ENCODE results near the gene LDLRAD1. TPM values are rescaled to one million over a fixed set of nuclear protein-coding genes. Genes with fewer than 3 reads are reported as not detected.
A peak's percentile ranks its signal among the peaks of the same experiment; 100 is the strongest.

Gene LDLRAD1
- polyA plus RNA-seq, 1 experiment = not detected

DNA sequence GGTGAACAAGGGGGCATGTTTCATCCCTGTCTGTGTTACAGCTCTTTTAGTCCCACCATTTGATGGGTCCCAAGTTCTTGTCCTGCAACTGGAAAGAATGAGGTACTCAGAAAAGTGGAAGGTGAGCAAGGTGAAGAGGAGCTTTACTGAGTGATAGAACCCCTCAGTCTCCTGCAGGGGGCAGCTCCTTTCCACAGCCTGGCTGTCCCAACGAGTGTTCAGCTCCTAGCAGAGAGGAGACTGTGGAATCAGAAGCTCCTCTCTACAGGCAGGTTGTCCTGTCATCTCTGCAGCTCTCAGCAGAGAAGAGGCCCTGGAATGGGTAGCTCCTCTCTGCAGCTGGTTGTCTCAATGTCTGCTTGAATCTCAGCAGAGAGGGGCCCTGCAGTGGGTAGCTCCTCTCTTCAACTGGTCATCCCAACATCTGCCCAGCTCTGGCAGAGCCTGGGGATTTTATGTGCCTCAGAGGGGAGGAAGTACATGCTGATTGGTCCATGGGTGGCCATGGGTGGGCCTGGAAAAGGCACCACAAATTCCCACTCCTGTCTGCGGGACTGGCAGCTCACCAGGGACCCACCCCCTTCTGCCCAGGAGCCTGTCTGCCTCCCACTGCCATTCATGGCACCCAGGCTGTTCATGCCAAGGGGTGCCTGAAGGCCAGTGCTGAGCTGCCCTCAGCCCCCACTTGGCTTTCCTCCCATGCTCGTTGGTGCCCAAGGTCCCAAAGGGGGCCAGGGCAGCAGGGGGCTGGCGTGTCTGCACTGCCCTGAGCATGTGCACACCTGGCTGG, 25.7 kb downstream of the LDLRAD1 start:
- peaks cover 17% of the 10 kb centered on the region for H3K9me3 ChIP-seq (ENCODE audit: control insufficient read depth, insufficient read depth, low read length)
- no peaks in the 10 kb centered on the region for H3K27me3 ChIP-seq (ENCODE audit: control insufficient read depth, insufficient read depth, low read length)
- no peak for DNase-seq (ENCODE audit: low read depth, low spot score)
- ChIA-PET POLR2A (no interaction called here), CTCF (no interaction called here)
- TF ChIP-seq, protein P1, sequence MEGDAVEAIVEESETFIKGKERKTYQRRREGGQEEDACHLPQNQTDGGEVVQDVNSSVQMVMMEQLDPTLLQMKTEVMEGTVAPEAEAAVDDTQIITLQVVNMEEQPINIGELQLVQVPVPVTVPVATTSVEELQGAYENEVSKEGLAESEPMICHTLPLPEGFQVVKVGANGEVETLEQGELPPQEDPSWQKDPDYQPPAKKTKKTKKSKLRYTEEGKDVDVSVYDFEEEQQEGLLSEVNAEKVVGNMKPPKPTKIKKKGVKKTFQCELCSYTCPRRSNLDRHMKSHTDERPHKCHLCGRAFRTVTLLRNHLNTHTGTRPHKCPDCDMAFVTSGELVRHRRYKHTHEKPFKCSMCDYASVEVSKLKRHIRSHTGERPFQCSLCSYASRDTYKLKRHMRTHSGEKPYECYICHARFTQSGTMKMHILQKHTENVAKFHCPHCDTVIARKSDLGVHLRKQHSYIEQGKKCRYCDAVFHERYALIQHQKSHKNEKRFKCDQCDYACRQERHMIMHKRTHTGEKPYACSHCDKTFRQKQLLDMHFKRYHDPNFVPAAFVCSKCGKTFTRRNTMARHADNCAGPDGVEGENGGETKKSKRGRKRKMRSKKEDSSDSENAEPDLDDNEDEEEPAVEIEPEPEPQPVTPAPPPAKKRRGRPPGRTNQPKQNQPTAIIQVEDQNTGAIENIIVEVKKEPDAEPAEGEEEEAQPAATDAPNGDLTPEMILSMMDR (IDR thresholded peaks at IDR 0.05; ENCODE audit: low read depth, low read length) = no peak; the same call in 1 of the 2 replicates
- H3K27ac ChIP-seq (ENCODE audit: low read depth, low read length) = no peak overlapping the region
- H3K4me3 ChIP-seq (ENCODE audit: low read depth, low read length) = no peak overlapping the region

DNA sequence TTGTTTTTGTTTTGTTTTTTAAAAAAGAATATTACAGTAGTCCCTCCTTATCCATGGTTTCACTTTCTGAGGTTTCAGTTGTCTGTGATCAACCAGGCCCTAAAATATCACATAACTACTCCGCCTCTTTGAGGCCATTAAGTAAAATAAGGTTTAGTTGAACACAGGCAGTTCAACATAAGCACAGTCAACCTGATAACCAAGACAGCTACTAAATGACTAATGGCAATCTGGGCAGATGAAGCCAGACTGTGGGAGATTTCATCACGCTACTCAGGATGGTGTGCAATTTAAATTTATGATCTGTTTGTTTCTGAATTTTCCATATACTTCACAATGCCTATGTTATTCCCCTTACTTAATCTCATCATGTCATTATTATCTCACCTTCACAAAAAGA, 30.1 kb downstream of the LDLRAD1 start:
- no peak for DNase-seq (ENCODE audit: low read depth, low spot score)

DNA sequence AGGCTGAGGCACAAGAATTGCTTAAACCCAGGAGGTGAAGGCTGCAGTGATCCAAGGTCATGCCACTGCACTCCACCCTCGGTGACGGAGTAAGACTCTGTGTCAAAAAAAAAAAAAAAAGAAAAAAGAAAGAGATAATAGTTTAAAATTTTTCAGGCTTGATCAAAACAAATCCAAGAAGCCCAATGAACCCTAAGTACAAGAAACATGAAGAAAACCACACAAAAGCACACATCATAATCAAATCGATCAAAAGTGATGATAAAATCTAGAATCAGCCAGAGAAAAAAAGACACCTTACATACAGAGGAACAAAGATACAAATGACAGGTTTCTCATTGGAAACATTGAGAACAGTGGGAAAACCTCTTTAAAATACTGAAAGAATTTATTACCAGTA, 31.5 kb downstream of the LDLRAD1 start:
- ChIA-PET CTCF (no interaction called here), POLR2A (no interaction called here)
- H3K4me3 ChIP-seq (ENCODE audit: low read depth, low read length) = no peak overlapping the region

More for the DNA sequence above, 30.1 kb downstream of the LDLRAD1 start:
- ChIA-PET CTCF (no interaction called here), POLR2A (no interaction called here)
- H3K27me3 ChIP-seq (ENCODE audit: control insufficient read depth, insufficient read depth, low read length) = no peaks in the 10 kb centered on the region
- peaks cover 15% of the 10 kb centered on the region for H3K9me3 ChIP-seq (ENCODE audit: control insufficient read depth, insufficient read depth, low read length)
- no peak overlapping the region for H3K4me3 ChIP-seq (ENCODE audit: low read depth, low read length)
- TF ChIP-seq, protein P1 (IDR thresholded peaks at IDR 0.05; ENCODE audit: low read depth, low read length) = no peak
- no peak overlapping the region for H3K27ac ChIP-seq (ENCODE audit: low read depth, low read length)

DNA sequence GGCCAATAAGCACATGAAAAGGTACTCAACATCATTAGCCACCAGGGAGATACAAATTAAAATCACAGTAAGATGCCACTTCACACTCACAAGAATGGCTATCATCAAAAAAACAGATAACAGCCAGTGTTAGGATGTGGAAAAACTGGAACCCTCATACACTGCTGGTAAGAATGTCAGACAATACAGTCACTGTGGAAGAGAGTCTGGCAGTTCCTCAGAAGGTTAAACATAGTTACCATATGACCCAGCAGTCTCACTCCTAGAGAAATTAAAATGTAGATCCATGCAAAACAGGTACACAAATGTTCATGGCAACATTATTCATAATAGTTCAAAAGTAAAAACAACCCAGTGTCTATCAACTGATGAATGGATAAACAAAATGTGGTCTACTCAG, 33.3 kb downstream of the LDLRAD1 start:
- Histone ChIP-seq H3K27me3 (ENCODE audit: control insufficient read depth, insufficient read depth, low read length) (no peaks in the 10 kb centered on the region), H3K27ac (ENCODE audit: low read depth, low read length) (no peak overlapping the region), H3K9me3 (ENCODE audit: control insufficient read depth, insufficient read depth, low read length) (no peaks in the 10 kb centered on the region), H3K4me3 (ENCODE audit: low read depth, low read length) (no peak overlapping the region)
- TF ChIP-seq, protein P1 (IDR thresholded peaks at IDR 0.05; ENCODE audit: low read depth, low read length) = no peak
- CTCF ChIA-PET = no interaction called here
- DNase-seq (ENCODE audit: low read depth, low spot score) = no peak
- POLR2A ChIA-PET = no interaction called here

More for the DNA sequence above, 31.5 kb downstream of the LDLRAD1 start:
- Histone ChIP-seq H3K27me3 (ENCODE audit: control insufficient read depth, insufficient read depth, low read length) (no peaks in the 10 kb centered on the region), H3K9me3 (ENCODE audit: control insufficient read depth, insufficient read depth, low read length) (peaks cover 1% of the 10 kb centered on the region; the same call in 1 of the 2 replicates), H3K27ac (ENCODE audit: low read depth, low read length) (no peak overlapping the region)
- TF ChIP-seq, protein P1 (IDR thresholded peaks at IDR 0.05; ENCODE audit: low read depth, low read length) = no peak
- DNase-seq (ENCODE audit: low read depth, low spot score) = no peak

GRCh38 chr1:53982763-53983104, 35.3 kb downstream of the LDLRAD1 start:
- Histone ChIP-seq H3K9me3 (ENCODE audit: control insufficient read depth, insufficient read depth, low read length) (no peaks in the 10 kb centered on the region), H3K27me3 (ENCODE audit: control insufficient read depth, insufficient read depth, low read length) (no peaks in the 10 kb centered on the region), H3K27ac (ENCODE audit: low read depth, low read length) (no peak overlapping the region), H3K4me3 (ENCODE audit: low read depth, low read length) (peak overlapping the region; percentile 47)
- TF ChIP-seq, protein P1 (IDR thresholded peaks at IDR 0.05; ENCODE audit: low read depth, low read length) = no peak
- no peak for DNase-seq (ENCODE audit: low read depth, low spot score)
- POLR2A ChIA-PET = interaction anchor here (0.6 to 1.0 kb wide), 3 partner anchors 37 to 323 kb away, joined by 3 to 5 read pairs (median 4); partner anchors contain the start of gene IFT25
- CTCF ChIA-PET = interaction anchor here (0.6 to 1.0 kb wide), 4 partner anchors 10 to 151 kb away, joined by 3 to 5 read pairs (median 4); no protein-coding TSS in a partner anchor
